HG02840 (cell line): ENCODE data around the gene PCDHB15.
"Not testable (repeated sequence)": the region's sequence is repeated elsewhere in the genome, so short reads cannot be mapped to it uniquely, and the experiment has no call there.

Source experiments
- ATAC-seq: cut with Tn5 transposase; IDR thresholded peaks from one replicate; pipeline ENCODE4 v1.9.1; 2021; ENCODE audit warnings: mild to moderate bottlenecking, moderate library complexity, moderate number of reproducible peaks; ENCODE audit not compliant: unreplicated experiment, low FRiP score

The PCDHB15 gene

GRCh38 chr5:141246971-141247370 is 1.8 kb downstream of the PCDHB15 start:
- ATAC-seq = not testable (repeated sequence)

GRCh38 chr5:141247434-141247833 is 2.2 kb downstream of the PCDHB15 start:
- not testable (repeated sequence) for ATAC-seq

GRCh38 chr5:141250576-141250975 is 5.4 kb downstream of the PCDHB15 start:
- ATAC-seq = no peak

GRCh38 chr5:141258464-141258863 is 13.3 kb downstream of the PCDHB15 start:
- no peak for ATAC-seq

GRCh38 chr5:141258948-141259347 is 13.8 kb downstream of the PCDHB15 start:
- ATAC-seq = no peak

GRCh38 chr5:141260458-141261237 is 15.5 kb downstream of the PCDHB15 start:
- no peak for ATAC-seq

- no peak for ATAC-seq
These were observed 16.0 kb downstream of the PCDHB15 start for GRCh38 chr5:141261238-141261546.

GRCh38 chr5:141269195-141269594 is 24.0 kb downstream of the PCDHB15 start:
- no peak for ATAC-seq

- ATAC-seq = no peak
These were observed 27.7 kb downstream of the PCDHB15 start for GRCh38 chr5:141272906-141273305.

- no peak for ATAC-seq
These were observed 53.2 kb downstream of the PCDHB15 start for GRCh38 chr5:141298376-141298775.
